H1 (cell line): ENCODE measurements around the gene RGS2. TPM values are rescaled to one million over a fixed set of nuclear protein-coding genes. Genes with fewer than 3 reads are reported as not detected.

Experiments
- CTCF ChIA-PET: fragments of 300-600 bp; sonication (Branson Sonifier 250); formaldehyde crosslinking; loops from one replicate; lab custom pipeline; 2021; ENCODE audit not compliant: partially characterized antibody; lab: Charles Lee
- POLR2A ChIA-PET: fragments of 300-600 bp; sonication (Branson Sonifier 250); formaldehyde crosslinking; loops from one replicate; lab custom pipeline; 2021; ENCODE audit warnings: inconsistent platforms; ENCODE audit not compliant: partially characterized antibody; lab: Charles Lee
- DNase-seq, 2 experiments: peaks; one replicate each; pipeline versions ENCODE4 v3.0.0 to v3.0.0-alpha.2; 2010 to 2022; ENCODE audit warnings: low spot score in 2 of 2, low read depth in 1 of 2, mixed read lengths in 1 of 2
- FAIRE-seq: peaks from 2 replicates; lab custom pipeline; 2011; peaks lifted over from hg19 to GRCh38; lab: Jason Lieb, UNC
- H2AFZ ChIP-seq: 2 replicates; pipeline ENCODE4 v1.8.1; 2012; ENCODE audit warnings: low read length, inconsistent platforms
- H2AK5ac ChIP-seq: 2 replicates; pipeline ENCODE4 v1.6.1; 2013; ENCODE audit warnings: low read depth, low read length
- H2BK120ac ChIP-seq: replicated peaks from 2 replicates; pipeline ENCODE3; 2013; ENCODE audit warnings: low read depth, low read length, inconsistent platforms
- H2BK12ac ChIP-seq: 2 replicates; pipeline ENCODE4 v1.6.1; 2013; ENCODE audit warnings: low read depth, low read length
- H2BK15ac ChIP-seq: 2 replicates; pipeline ENCODE4 v1.6.1; 2013; ENCODE audit warnings: low read length
- H2BK20ac ChIP-seq: 2 replicates; pipeline ENCODE4 v1.6.1; 2013; ENCODE audit warnings: low read length
- H2BK5ac ChIP-seq: 2 replicates; pipeline ENCODE4 v1.6.1; 2013; ENCODE audit warnings: low read depth, low read length
- H3K14ac ChIP-seq: 2 replicates; pipeline ENCODE4 v1.6.1; 2013; ENCODE audit warnings: inconsistent platforms; ENCODE audit not compliant: insufficient read length
- H3K18ac ChIP-seq: 2 replicates; pipeline ENCODE4 v1.6.1; 2013; ENCODE audit warnings: low read length; ENCODE audit errors: extremely low read depth
- H3K23ac ChIP-seq: 2 replicates; pipeline ENCODE4 v1.6.1; 2013; ENCODE audit warnings: inconsistent platforms; ENCODE audit not compliant: insufficient read length
- H3K23me2 ChIP-seq: 2 replicates; pipeline ENCODE4 v1.6.1; 2013; ENCODE audit warnings: low read depth, low read length
- H3K27ac ChIP-seq: 2 replicates; pipeline ENCODE4 v1.6.1; 2011; ENCODE audit warnings: low read depth, low read length, inconsistent platforms
- H3K27me3 ChIP-seq, 4 experiments: replicated peaks in 1 of 4; 1 replicate in 1 of 4; 2 replicates in 3 of 4; pipeline versions ENCODE4 v1.6.1 to v1.8.1; 2011 to 2013; ENCODE audit warnings: low read length in 3 of 4, mild to moderate bottlenecking in 3 of 4, inconsistent platforms in 2 of 4, mixed read lengths in 2 of 4, moderate library complexity in 1 of 4; ENCODE audit not compliant: control insufficient read depth in 3 of 4, insufficient read depth in 3 of 4; ENCODE audit errors: extremely low read depth in 1 of 4
- H3K36me3 ChIP-seq, 4 experiments: 2 replicates each; pipeline versions ENCODE4 v1.6.1 to v1.8.1; 2011 to 2013; ENCODE audit warnings: mild to moderate bottlenecking in 4 of 4, low read length in 3 of 4, moderate library complexity in 2 of 4, control low read depth in 1 of 4, inconsistent platforms in 1 of 4; ENCODE audit not compliant: insufficient read depth in 4 of 4, control insufficient read depth in 2 of 4
- H3K4ac ChIP-seq: replicated peaks from 2 replicates; pipeline ENCODE3; 2013; ENCODE audit warnings: low read length, low read depth, mixed read lengths, inconsistent platforms; ENCODE audit not compliant: insufficient read length
- H3K4me1 ChIP-seq, 4 experiments: replicated peaks in 1 of 4; 1 replicate in 1 of 4; 2 replicates in 3 of 4; pipeline versions ENCODE4 v1.6.1 to v1.8.1; 2011 to 2013; ENCODE audit warnings: low read length in 3 of 4, inconsistent platforms in 2 of 4, mixed read lengths in 1 of 4; ENCODE audit not compliant: insufficient read depth in 4 of 4, control insufficient read depth in 3 of 4
- H3K4me2 ChIP-seq, 2 experiments: 2 replicates each; pipeline versions ENCODE4 v1.6.1 to v1.8.1; 2011 to 2013; ENCODE audit warnings: low read depth in 2 of 2, low read length in 2 of 2, control low read depth in 1 of 2, inconsistent platforms in 1 of 2, mild to moderate bottlenecking in 1 of 2; ENCODE audit not compliant: insufficient read depth in 1 of 2
- H3K4me3 ChIP-seq, 4 experiments: fragments of 200-600, 300-600 bp in 1 of 4; sonication (generic), shearing (Covaris generic), sonication (Bioruptor Twin) in 1 of 4; 2 replicates each; pipeline versions ENCODE4 v1.5.1 to v1.8.1; 2011 to 2016; ENCODE audit warnings: low read length in 4 of 4, low read depth in 3 of 4, control low read depth in 2 of 4, inconsistent platforms in 2 of 4, mild to moderate bottlenecking in 2 of 4, mixed read lengths in 1 of 4, moderate library complexity in 1 of 4; ENCODE audit not compliant: insufficient read depth in 2 of 4; ENCODE audit errors: extremely low read depth in 1 of 4
- H3K56ac ChIP-seq: replicated peaks from 2 replicates; pipeline ENCODE3; 2013; ENCODE audit warnings: low read depth, mild to moderate bottlenecking, mixed read lengths, low read length, inconsistent platforms; ENCODE audit not compliant: insufficient read length
- H3K79me1 ChIP-seq: 2 replicates; pipeline ENCODE4 v1.6.1; 2013; ENCODE audit warnings: low read depth, low read length, control low read depth
- H3K79me2 ChIP-seq, 2 experiments: 2 replicates each; pipeline versions ENCODE4 v1.6.1 to v1.8.1; 2012 to 2013; ENCODE audit warnings: low read length in 2 of 2, mild to moderate bottlenecking in 2 of 2, inconsistent platforms in 1 of 2; ENCODE audit not compliant: insufficient read depth in 2 of 2, control insufficient read depth in 1 of 2
- H3K9ac ChIP-seq, 4 experiments: replicated peaks in 1 of 4; 1 replicate in 1 of 4; 2 replicates in 3 of 4; pipeline versions ENCODE4 v1.6.1 to v1.8.1; 2011 to 2013; ENCODE audit warnings: low read depth in 3 of 4, low read length in 3 of 4, control low read depth in 2 of 4, mild to moderate bottlenecking in 2 of 4, moderate library complexity in 2 of 4, inconsistent platforms in 1 of 4; ENCODE audit errors: extremely low read depth in 1 of 4
- H3K9me3 ChIP-seq, 2 experiments: 2 replicates each; pipeline versions ENCODE4 v1.6.1 to v1.8.1; 2012 to 2013; ENCODE audit warnings: mild to moderate bottlenecking in 2 of 2, moderate library complexity in 2 of 2, control low read depth in 1 of 2, inconsistent platforms in 1 of 2, low read depth in 1 of 2, low read length in 1 of 2, mixed read lengths in 1 of 2; ENCODE audit not compliant: insufficient read depth in 2 of 2
- H4K20me1 ChIP-seq, 2 experiments: replicated peaks in 1 of 2; 2 replicates each; pipeline versions ENCODE3 to v1.8.1; 2011 to 2013; ENCODE audit warnings: inconsistent platforms in 2 of 2, low read length in 2 of 2, mild to moderate bottlenecking in 1 of 2; ENCODE audit not compliant: insufficient read depth in 2 of 2, control insufficient read depth in 1 of 2
- H4K5ac ChIP-seq: 2 replicates; pipeline ENCODE4 v1.6.1; 2013; ENCODE audit warnings: low read length, low read depth, mixed read lengths, inconsistent platforms; ENCODE audit not compliant: insufficient read length
- H4K8ac ChIP-seq: 2 replicates; pipeline ENCODE4 v1.8.0; 2013; ENCODE audit warnings: mild to moderate bottlenecking, moderate library complexity, low read length, inconsistent platforms; ENCODE audit not compliant: insufficient read depth; ENCODE audit errors: extremely low read depth
- H4K91ac ChIP-seq: replicated peaks from 2 replicates; pipeline ENCODE3; 2013; ENCODE audit warnings: low read length, mixed read lengths, inconsistent platforms; ENCODE audit not compliant: insufficient read length
- CREB1 ChIP-seq: IDR thresholded peaks from 2 replicates; pipeline ENCODE4 v1.6.1; 2012; ENCODE audit warnings: inconsistent platforms
- EZH2 ChIP-seq: fragments of 200-600 bp; sonication (generic); IDR thresholded peaks from 2 replicates; pipeline ENCODE4 v1.7.1; 2012; ENCODE audit warnings: low read depth, mild to moderate bottlenecking, moderate library complexity, low read length, inconsistent platforms; ENCODE audit not compliant: severe bottlenecking
- JUN ChIP-seq: IDR thresholded peaks from 2 replicates; pipeline ENCODE4 v1.6.1; 2011; ENCODE audit warnings: low read depth, mild to moderate bottlenecking, improper control_type of control experiment, low read length
- KDM5A ChIP-seq: fragments of 200-600 bp; IDR thresholded peaks from 2 replicates; pipeline ENCODE4 v1.7.1; 2012; ENCODE audit warnings: mild to moderate bottlenecking, low read length, inconsistent platforms, mixed read lengths
- POLR2AphosphoS5 ChIP-seq: IDR thresholded peaks from 2 replicates; pipeline ENCODE4 v1.6.1; 2011; ENCODE audit warnings: low read depth, low read length
- WGBS, 2 experiments: shearing (Covaris generic) in 1 of 2; methylation state at CpG; one replicate each; pipeline versions ENCODE4 v1.1.6 to v1.1.7; 2013 to 2015; ENCODE audit warnings: low lambda C conversion rate in 2 of 2, mixed read lengths in 2 of 2, inconsistent platforms in 1 of 2, low coverage in 1 of 2, missing lambda C conversion rate in 1 of 2; ENCODE audit not compliant: insufficient replicate concordance in 2 of 2, insufficient coverage in 1 of 2, insufficient read length in 1 of 2; ENCODE audit errors: extremely low coverage in 1 of 2, missing lambda C conversion rate in 1 of 2; 5-methylcytosine and 5-hydroxymethylcytosine counted together
- polyA plus RNA-seq, 7 experiments: library from polyadenylated mRNA; depleted of rRNA in 3 of 7; stranded (reverse) in 5 of 7; unstranded in 2 of 7; fragments of >200 nt in 5 of 7; fragments of 200-250 nt in 2 of 7; gene quantifications; 1 replicate in 5 of 7; 2 replicates in 1 of 7; 4 replicates in 1 of 7; pipeline versions ENCODE4 v1.2.1 to v1.2.3, GENCODE V29; 2011 to 2013; ENCODE audit warnings: missing spikeins in 2 of 7, mixed read lengths in 2 of 7
- total RNA-seq: library from RNA; stranded (reverse); fragmentation: NEBNext Ultra II Directional; extraction: Animal tissue kit (Norgen Biotek cat#: 25700); gene quantifications from 2 replicates; pipeline ENCODE4 v1.2.1, GENCODE V29; 2021
- TF ChIP-seq, protein P1 (sequence below): IDR thresholded peaks from 2 replicates; pipeline ENCODE4 v1.6.1; 2012; ENCODE audit warnings: inconsistent platforms

The RGS2 gene
- total and polyA plus RNA-seq, 2 of the 8 experiments (the other 6 are each of a cell fraction or from before 2014, with no cell fraction given), result 9.1 to 17.0 TPM

GRCh38 chr1:192807211-192808162, 1.4 kb upstream of the RGS2 start:
- Histone ChIP-seq H3K9ac (no peak overlapping the region; a peak in 1 of 7 replicates), H3K4me1 (peaks cover 0 to 7% (median 3%) of the 10 kb centered on the region in 4 experiments; a peak in 3 of 7 replicates), H3K27ac (no peak overlapping the region), H2AFZ (peak overlapping the region; percentile 99; the same call in 1 of the 2 replicates), H3K4me3 (peak overlapping the region; percentile 38 to 90 (median 78); a peak in 5 of 8 replicates), H4K5ac (no peak overlapping the region), H3K27me3 (no peaks in the 10 kb centered on the region; a peak in 3 of 7 replicates), H3K9me3 (no peaks in the 10 kb centered on the region), H3K79me1 (no peaks in the 10 kb centered on the region), H4K8ac (no peak overlapping the region), H3K4me2 (peak overlapping the region; percentile 79 to 85), H3K36me3 (peaks cover 2 to 22% (median 6%) of the 10 kb centered on the region in 4 experiments; a peak in 6 of 8 replicates), H2BK20ac (no peak overlapping the region), H2BK120ac (no peak overlapping the region), H3K18ac (no peak overlapping the region), H2BK5ac (no peak overlapping the region), H2BK15ac (no peak overlapping the region), H4K20me1 (no peaks in the 10 kb centered on the region), H3K79me2 (no peaks in the 10 kb centered on the region), H3K23me2 (peaks cover 12% of the 10 kb centered on the region; the same call in 1 of the 2 replicates), H3K56ac (no peak overlapping the region), H2BK12ac (no peak overlapping the region), H2AK5ac (no peak overlapping the region), H3K4ac (no peak overlapping the region), H3K14ac (no peak overlapping the region), H3K23ac (no peak overlapping the region), H4K91ac (no peak overlapping the region)
- ChIA-PET POLR2A (interaction anchor here (0.7 to 3.0 kb wide), 12 partner anchors 8 to 314 kb away, joined by 3 to 17 read pairs (median 4); partner anchors contain the start of genes CDC73 and UCHL5), CTCF (interaction anchor here (0.5 to 4.4 kb wide), 26 partner anchors 8 to 1329 kb away, joined by 3 to 43 read pairs (median 4); partner anchors contain the start of genes RO60 and UCHL5)
- FAIRE-seq (no peak), DNase-seq (no peak)
- WGBS, 2 experiments, result 86% methylated on average over 9 of the region's 9 CpGs; no CpG with 5 or more reads in 1 of the 2 experiments
- TF ChIP-seq CREB1 (no peak), KDM5A (no peak), EZH2 (no peak), POLR2AphosphoS5 (no peak), JUN (no peak)
- TF ChIP-seq, protein P1, sequence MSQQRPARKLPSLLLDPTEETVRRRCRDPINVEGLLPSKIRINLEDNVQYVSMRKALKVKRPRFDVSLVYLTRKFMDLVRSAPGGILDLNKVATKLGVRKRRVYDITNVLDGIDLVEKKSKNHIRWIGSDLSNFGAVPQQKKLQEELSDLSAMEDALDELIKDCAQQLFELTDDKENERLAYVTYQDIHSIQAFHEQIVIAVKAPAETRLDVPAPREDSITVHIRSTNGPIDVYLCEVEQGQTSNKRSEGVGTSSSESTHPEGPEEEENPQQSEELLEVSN, result no peak
